Breast epithelium (tissue), 4 donors: ENCODE results near the gene TBC1D14. TPM values are rescaled to one million over a fixed set of nuclear protein-coding genes. Genes with fewer than 3 reads are reported as not detected.
A peak's percentile ranks its signal among the peaks of the same experiment; 100 is the strongest.

Experiments
- DNase-seq, 2 donors: peaks; one replicate each; pipeline ENCODE4 v3.0.0-alpha.2; 2019; ENCODE audit warnings: low spot score in 2 of 2
- H3K27ac ChIP-seq, 2 donors: fragments of 200-600 bp; sonication (generic) in 1 of 2; one replicate each; pipeline ENCODE4 v1.5.1; 2016 to 2019; ENCODE audit warnings: mild to moderate bottlenecking in 1 of 2
- H3K27me3 ChIP-seq, 2 donors: fragments of 200-600 bp; sonication (generic) in 1 of 2; one replicate each; pipeline versions ENCODE4 v1.5.1 to v1.6.0; 2017 to 2019; ENCODE audit warnings: control low read depth in 1 of 2, mild to moderate bottlenecking in 1 of 2
- H3K36me3 ChIP-seq: fragments of 200-600 bp; one replicate; pipeline ENCODE4 v1.5.1; 2019
- H3K4me1 ChIP-seq, 2 donors: fragments of 200-600 bp; sonication (generic); one replicate each; pipeline ENCODE4 v1.5.1; 2016 to 2019; ENCODE audit warnings: control low read depth in 1 of 2
- H3K4me3 ChIP-seq, 3 donors: fragments of 200-600 bp; sonication (generic); 1 replicate in 2 of 3; 2 replicates in 1 of 3; pipeline ENCODE4 v1.5.1; 2016 to 2019; ENCODE audit warnings: mild to moderate bottlenecking in 3 of 3, moderate library complexity in 2 of 3
- H3K9me3 ChIP-seq, 2 donors: fragments of 200-600 bp; sonication (generic) in 1 of 2; one replicate each; pipeline ENCODE4 v1.5.1; 2016 to 2019; ENCODE audit warnings: control low read depth in 1 of 2
- CTCF ChIP-seq, 3 donors: fragments of 450-650 bp; IDR thresholded peaks; one replicate each; pipeline ENCODE4 v1.5.1; 2016 to 2017; ENCODE audit warnings: antibody characterized with exemption in 3 of 3, mild to moderate bottlenecking in 3 of 3, moderate library complexity in 3 of 3
- POLR2A ChIP-seq: fragments of 450-650 bp; IDR thresholded peaks from one replicate; pipeline ENCODE4 v1.6.1; 2016; ENCODE audit warnings: antibody characterized with exemption, mild to moderate bottlenecking, moderate library complexity
- POLR2AphosphoS5 ChIP-seq, 3 donors: sonication (generic); formaldehyde crosslinking; IDR thresholded peaks; one replicate each; pipeline ENCODE4 v1.6.1; 2017; ENCODE audit warnings: antibody characterized with exemption in 3 of 3
- intact Hi-C: fragments of 100-400 bp; cut with DNase I; formaldehyde crosslinking; loops from one replicate; pipeline ENCODE4 v1.15.1; 2023; ENCODE audit warnings: low total_unique reads
- total RNA-seq, 3 donors: library from RNA; depleted of rRNA; stranded (reverse); fragments of >200 nt; gene quantifications; one replicate each; pipeline ENCODE4 v1.1.0, GENCODE V29; 2016

The TBC1D14 gene
- total RNA-seq, 3 donors from 2014 or later: 48.5 to 57.3 (median 48.7) TPM

- Histone ChIP-seq H3K27ac (no peak overlapping the region), H3K4me3 (no peak overlapping the region), H3K9me3 (no peaks in the 10 kb centered on the region), H3K4me1 (no peaks in the 10 kb centered on the region), H3K27me3 (no peaks in the 10 kb centered on the region), H3K36me3 (no peaks in the 10 kb centered on the region)
- intact Hi-C loops: no loop called here
- no peak for TF ChIP-seq POLR2AphosphoS5 (IDR thresholded peaks at IDR 0.05)
- TF ChIP-seq CTCF (IDR thresholded peaks at IDR 0.05): no peak
- TF ChIP-seq POLR2A: no peak
- DNase-seq: peak in 1 of 2 donors; percentile 31
Measured at GRCh38 chr4:6960628-6961412, 51.2 kb downstream of the TBC1D14 start.

- no peaks in the 10 kb centered on the region for H3K36me3 ChIP-seq
- H3K4me3 ChIP-seq: no peak overlapping the region
- H3K9me3 ChIP-seq: no peaks in the 10 kb centered on the region
- H3K27me3 ChIP-seq: no peaks in the 10 kb centered on the region
- DNase-seq: peak in 1 of 2 donors; percentile 28
- no peak overlapping the region for H3K27ac ChIP-seq
- TF ChIP-seq CTCF (IDR thresholded peaks at IDR 0.05) (no peak), POLR2AphosphoS5 (IDR thresholded peaks at IDR 0.05) (no peak), POLR2A (no peak)
- no peaks in the 10 kb centered on the region for H3K4me1 ChIP-seq
- intact Hi-C loops: no loop called here
Measured at GRCh38 chr4:6961496-6962210, 52.0 kb downstream of the TBC1D14 start.

GRCh38 chr4:6962211-6963041 is 52.8 kb downstream of the TBC1D14 start:
- peak in 1 of 2 donors; percentile 41 for DNase-seq
- H3K36me3 ChIP-seq: no peaks in the 10 kb centered on the region
- H3K4me3 ChIP-seq: no peak overlapping the region
- TF ChIP-seq CTCF (IDR thresholded peaks at IDR 0.05) (no peak), POLR2AphosphoS5 (IDR thresholded peaks at IDR 0.05) (no peak), POLR2A (no peak)
- no peak overlapping the region for H3K27ac ChIP-seq
- intact Hi-C loops: no loop called here
- no peaks in the 10 kb centered on the region for H3K4me1 ChIP-seq
- no peaks in the 10 kb centered on the region for H3K27me3 ChIP-seq
- H3K9me3 ChIP-seq: no peaks in the 10 kb centered on the region

GRCh38 chr4:6963139-6963611 is 53.5 kb downstream of the TBC1D14 start:
- intact Hi-C loops: no loop called here
- H3K4me1 ChIP-seq: no peaks in the 10 kb centered on the region
- H3K4me3 ChIP-seq: no peak overlapping the region
- no peak for TF ChIP-seq CTCF (IDR thresholded peaks at IDR 0.05)
- TF ChIP-seq POLR2A: no peak
- no peak for TF ChIP-seq POLR2AphosphoS5 (IDR thresholded peaks at IDR 0.05)
- H3K27me3 ChIP-seq: no peaks in the 10 kb centered on the region
- H3K36me3 ChIP-seq: no peaks in the 10 kb centered on the region
- no peaks in the 10 kb centered on the region for H3K9me3 ChIP-seq
- no peak overlapping the region for H3K27ac ChIP-seq
- peak in 1 of 2 donors; percentile 34 for DNase-seq
